Lower lobe of right lung (tissue), 2 donors: Measurements from ENCODE around the gene LRRTM1. TPM values are rescaled to one million over a fixed set of nuclear protein-coding genes. Genes with fewer than 3 reads are reported as not detected.

Experiments
- ATAC-seq, 2 donors: fragments of 200-7000 bp; cut with Tn5 transposase; one replicate each; pipeline ENCODE4 v1.9.1; 2020 to 2022; ENCODE audit warnings: mild to moderate bottlenecking in 2 of 2, moderate library complexity in 2 of 2
- DNase-seq: peaks from one replicate; pipeline ENCODE4 v3.0.0-alpha.2; 2020
- H3K27ac ChIP-seq: fragments of 200-600 bp; one replicate; pipeline ENCODE4 v1.8.0; 2022
- H3K27me3 ChIP-seq: fragments of 200-600 bp; one replicate; pipeline ENCODE4 v1.8.0; 2022; ENCODE audit warnings: low read depth
- H3K36me3 ChIP-seq: fragments of 200-600 bp; one replicate; pipeline ENCODE4 v1.8.0; 2022; ENCODE audit warnings: mild to moderate bottlenecking
- H3K4me1 ChIP-seq: fragments of 200-600 bp; one replicate; pipeline ENCODE4 v1.8.0; 2022
- H3K4me3 ChIP-seq: fragments of 200-600 bp; one replicate; pipeline ENCODE4 v1.8.0; 2022; ENCODE audit warnings: mild to moderate bottlenecking
- H3K9me3 ChIP-seq: fragments of 200-600 bp; one replicate; pipeline ENCODE4 v1.8.0; 2022
- intact Hi-C: fragments of 100-400 bp; cut with DNase I; formaldehyde crosslinking; loops from one replicate; pipeline ENCODE4 v1.11.0; 2022
- total RNA-seq: library from RNA; stranded (reverse); fragmentation: NEBNext Ultra II Directional; extraction: Animal tissue kit (Norgen Biotek cat#: 25700); gene quantifications from one replicate; pipeline ENCODE4 v1.2.1, GENCODE V29; 2021
- TF ChIP-seq, protein P1 (sequence below): fragments of 200-600 bp; IDR thresholded peaks from one replicate; pipeline ENCODE4 v1.8.0; 2022; ENCODE audit warnings: antibody characterized with exemption, mild to moderate bottlenecking
- donor health status: DM: no; HTN: yes; CAD: no; lungs with severe emphysema.

Gene LRRTM1
- total RNA-seq, 1 donor from 2014 or later, result not detected

DNA sequence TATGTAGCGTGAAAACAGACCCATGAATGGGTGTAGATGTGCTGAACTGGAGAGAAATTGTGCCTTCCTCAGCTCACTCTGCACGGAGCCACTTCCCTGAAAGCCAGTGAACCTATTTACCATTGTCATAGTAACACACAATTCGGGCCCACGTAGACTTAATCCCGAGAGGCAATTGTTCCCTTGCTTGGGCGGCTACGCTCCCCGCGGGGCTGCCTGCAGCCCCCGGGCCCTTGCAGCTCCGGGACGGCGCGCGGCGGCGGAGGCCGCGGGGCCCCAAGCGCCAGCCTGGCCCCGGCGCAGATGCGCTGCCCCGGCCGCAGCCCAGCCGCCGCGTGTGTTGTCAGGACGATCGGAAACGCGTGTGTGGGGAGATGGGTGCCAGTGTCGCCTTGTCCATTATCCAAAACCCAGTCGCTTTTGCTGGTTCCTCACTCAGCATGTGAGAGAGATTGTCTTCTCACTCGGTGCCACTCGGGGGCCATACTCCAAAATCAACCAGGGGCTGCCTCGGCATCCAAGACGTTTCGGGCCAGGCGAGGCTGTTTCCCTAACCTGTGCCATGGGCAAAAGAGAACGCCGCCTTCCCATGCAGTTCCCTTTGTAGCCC lies 17.9 kb upstream of the LRRTM1 start:
- Histone ChIP-seq H3K27me3 (peaks cover 16% of the 10 kb centered on the region), H3K36me3 (no peaks in the 10 kb centered on the region), H3K4me1 (no peaks in the 10 kb centered on the region), H3K9me3 (no peaks in the 10 kb centered on the region), H3K4me3 (no peak overlapping the region), H3K27ac (no peak overlapping the region)
- ATAC-seq (no peak), DNase-seq (no peak)
- intact Hi-C loops, result no loop called here
- TF ChIP-seq, protein P1, sequence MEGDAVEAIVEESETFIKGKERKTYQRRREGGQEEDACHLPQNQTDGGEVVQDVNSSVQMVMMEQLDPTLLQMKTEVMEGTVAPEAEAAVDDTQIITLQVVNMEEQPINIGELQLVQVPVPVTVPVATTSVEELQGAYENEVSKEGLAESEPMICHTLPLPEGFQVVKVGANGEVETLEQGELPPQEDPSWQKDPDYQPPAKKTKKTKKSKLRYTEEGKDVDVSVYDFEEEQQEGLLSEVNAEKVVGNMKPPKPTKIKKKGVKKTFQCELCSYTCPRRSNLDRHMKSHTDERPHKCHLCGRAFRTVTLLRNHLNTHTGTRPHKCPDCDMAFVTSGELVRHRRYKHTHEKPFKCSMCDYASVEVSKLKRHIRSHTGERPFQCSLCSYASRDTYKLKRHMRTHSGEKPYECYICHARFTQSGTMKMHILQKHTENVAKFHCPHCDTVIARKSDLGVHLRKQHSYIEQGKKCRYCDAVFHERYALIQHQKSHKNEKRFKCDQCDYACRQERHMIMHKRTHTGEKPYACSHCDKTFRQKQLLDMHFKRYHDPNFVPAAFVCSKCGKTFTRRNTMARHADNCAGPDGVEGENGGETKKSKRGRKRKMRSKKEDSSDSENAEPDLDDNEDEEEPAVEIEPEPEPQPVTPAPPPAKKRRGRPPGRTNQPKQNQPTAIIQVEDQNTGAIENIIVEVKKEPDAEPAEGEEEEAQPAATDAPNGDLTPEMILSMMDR, result no peak

DNA sequence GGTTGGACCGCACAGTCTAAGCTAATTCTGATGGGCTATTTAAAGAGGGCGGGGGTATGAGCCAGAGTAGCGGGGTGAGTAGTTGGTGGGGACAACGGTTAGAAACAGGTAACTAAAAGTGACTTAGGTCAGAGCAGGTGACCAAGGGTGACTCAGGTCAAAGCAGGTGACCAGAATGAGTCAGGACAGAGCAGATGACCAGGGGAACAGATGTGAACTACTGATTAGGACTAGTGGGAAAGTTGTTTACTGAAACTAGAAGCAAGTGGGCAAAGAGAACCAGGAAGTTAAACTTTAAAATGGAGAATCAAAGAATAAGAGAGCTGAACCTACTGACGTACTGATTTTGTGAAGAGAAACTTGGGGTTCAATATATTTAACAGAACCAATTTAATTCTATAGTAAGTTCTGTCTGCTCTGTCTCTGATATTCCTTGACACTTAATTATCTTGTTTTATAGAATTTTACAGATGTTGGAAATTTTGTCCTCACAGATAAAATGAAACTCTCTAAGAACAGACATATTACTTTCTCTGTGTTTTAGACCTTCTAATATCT lies 7.8 kb upstream of the LRRTM1 start:
- ATAC-seq (no peak), DNase-seq (no peak)
- Histone ChIP-seq H3K27ac (no peak overlapping the region), H3K9me3 (no peaks in the 10 kb centered on the region), H3K27me3 (no peaks in the 10 kb centered on the region), H3K4me1 (no peaks in the 10 kb centered on the region), H3K4me3 (no peak overlapping the region), H3K36me3 (no peaks in the 10 kb centered on the region)
- intact Hi-C loops, result no loop called here
- TF ChIP-seq, protein P1, result no peak

DNA sequence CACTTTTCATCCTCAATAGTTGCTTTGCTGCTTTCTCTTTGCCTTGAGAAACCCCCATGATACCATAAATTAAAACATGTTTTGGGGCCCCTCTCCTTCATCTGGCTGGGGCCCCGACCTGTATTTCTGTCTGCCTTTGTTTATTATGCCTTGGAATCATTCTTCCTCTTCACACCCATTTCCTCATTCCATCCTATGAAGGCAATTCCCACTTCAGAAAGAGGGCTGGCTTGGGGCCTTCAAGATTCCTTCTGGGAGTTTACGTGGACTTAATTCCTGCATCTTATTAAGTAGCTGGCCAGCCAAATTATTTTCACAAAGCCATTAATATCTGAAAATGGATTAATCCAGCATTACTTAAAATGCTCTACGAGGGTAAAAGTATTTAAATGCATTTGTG lies 6.8 kb upstream of the LRRTM1 start:
- DNase-seq, result no peak
- TF ChIP-seq, protein P1, result no peak
- no peaks in the 10 kb centered on the region for H3K4me1 ChIP-seq
- no peaks in the 10 kb centered on the region for H3K36me3 ChIP-seq
- no peak overlapping the region for H3K27ac ChIP-seq
- H3K4me3 ChIP-seq, result no peak overlapping the region
- H3K9me3 ChIP-seq, result no peaks in the 10 kb centered on the region
- intact Hi-C loops, result no loop called here
- no peaks in the 10 kb centered on the region for H3K27me3 ChIP-seq
- ATAC-seq, result peak; percentile 71 to 77

DNA sequence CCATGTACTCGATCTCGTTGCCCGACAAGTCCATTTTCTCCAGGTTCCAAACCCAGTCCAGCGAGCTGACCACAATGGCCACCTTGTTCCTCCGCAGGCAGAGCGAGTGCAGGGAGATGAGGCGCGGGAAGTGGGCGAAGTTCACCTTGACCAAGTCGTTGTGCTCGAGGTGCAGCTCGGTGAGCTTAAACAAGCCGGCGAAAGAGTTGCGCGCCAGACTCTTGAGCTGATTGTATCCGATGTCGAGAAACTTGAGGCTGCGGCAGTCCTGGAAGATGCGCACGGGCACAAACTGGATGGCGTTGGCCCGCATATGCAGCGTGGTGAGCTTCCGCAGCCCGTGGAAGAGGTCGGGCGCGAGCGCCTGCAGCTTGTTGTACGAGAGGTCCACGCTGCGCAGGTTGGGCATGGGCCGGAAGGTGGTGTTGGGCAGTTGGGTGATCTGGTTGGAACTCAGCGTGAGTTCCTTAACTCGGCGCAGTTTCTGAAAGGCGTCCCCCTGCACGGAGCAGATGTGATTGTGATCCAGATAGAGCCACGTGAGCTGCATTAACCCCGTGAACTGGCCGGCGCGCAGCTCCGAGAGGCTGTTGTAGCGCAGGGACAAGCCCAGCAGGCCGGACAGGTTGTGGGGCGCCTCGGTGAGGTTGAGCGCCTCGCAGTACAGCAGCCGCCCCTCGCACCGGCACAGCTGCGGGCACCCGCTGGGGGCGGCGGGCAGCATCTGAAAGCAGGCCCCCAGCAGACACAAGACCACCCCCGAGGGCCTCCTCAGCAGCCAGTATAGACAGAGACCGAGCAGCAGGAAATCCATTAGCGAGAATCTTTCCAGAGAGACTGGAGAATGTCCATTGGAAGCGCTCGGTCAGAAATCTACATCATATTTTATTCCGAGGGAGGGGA lies 1.3 kb downstream of the LRRTM1 start:
- peak overlapping the region; percentile 17 for H3K4me3 ChIP-seq
- DNase-seq (peak; percentile 44), ATAC-seq (peak; percentile 40 to 47)
- peaks cover 7% of the 10 kb centered on the region for H3K4me1 ChIP-seq
- peaks cover 54% of the 10 kb centered on the region for H3K27me3 ChIP-seq
- H3K9me3 ChIP-seq, result no peaks in the 10 kb centered on the region
- TF ChIP-seq, protein P1, result no peak
- no peaks in the 10 kb centered on the region for H3K36me3 ChIP-seq
- H3K27ac ChIP-seq, result no peak overlapping the region
- intact Hi-C loops, result no loop called here

DNA sequence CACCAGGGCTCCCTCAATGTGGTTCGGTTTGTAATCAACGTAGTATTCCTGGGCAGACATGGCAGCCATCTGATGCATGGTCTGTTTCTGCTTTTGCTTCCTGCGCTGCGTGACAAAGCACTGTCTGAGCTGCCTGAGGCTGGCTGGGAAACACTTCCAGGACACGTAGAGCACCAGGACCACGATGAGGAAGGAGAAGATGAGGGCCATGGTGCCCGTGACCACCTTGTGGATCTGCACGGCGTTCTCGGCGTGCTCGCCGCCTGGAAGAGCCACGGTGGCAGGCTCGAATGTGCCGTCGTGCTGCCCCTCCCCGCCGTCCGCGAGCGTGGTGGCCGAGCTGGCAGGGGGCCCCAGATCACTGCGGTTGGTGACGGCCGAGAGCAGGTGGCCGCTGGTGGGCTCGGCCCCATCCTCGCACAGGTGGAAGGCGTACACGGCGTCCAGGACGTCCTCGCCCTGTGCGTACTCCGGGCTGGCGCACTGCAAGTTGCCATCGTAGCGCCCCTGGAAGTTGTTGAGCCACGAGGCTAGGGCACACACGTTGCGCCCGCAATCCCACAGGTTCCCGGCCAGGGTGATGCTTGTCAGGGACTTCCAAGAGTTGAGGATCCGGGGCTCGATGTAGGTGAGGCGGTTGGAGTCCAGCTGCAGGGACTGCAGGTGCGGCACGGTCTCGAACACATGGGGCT lies 2.1 kb downstream of the LRRTM1 start:
- intact Hi-C loops, result no loop called here
- DNase-seq, result no peak

More for the DNA sequence above, 2.1 kb downstream of the LRRTM1 start:
- ATAC-seq, result peak in 1 of 2 donors; percentile 30
- Histone ChIP-seq H3K4me3 (no peak overlapping the region), H3K9me3 (no peaks in the 10 kb centered on the region), H3K36me3 (no peaks in the 10 kb centered on the region), H3K27me3 (peaks cover 54% of the 10 kb centered on the region), H3K27ac (no peak overlapping the region), H3K4me1 (peaks cover 7% of the 10 kb centered on the region)
- TF ChIP-seq, protein P1, result no peak
